Motor neuron (in vitro differentiated cells): Measurements from ENCODE around the gene CDK8. TPM values are rescaled to one million over a fixed set of nuclear protein-coding genes. Genes with fewer than 3 reads are reported as not detected.
"Not testable (repeated sequence)": the region's sequence is repeated elsewhere in the genome, so short reads cannot be mapped to it uniquely, and the experiment has no call there.

Experiments used
- ATAC-seq, 8 experiments: fragments of 200-7000 bp; cut with Tn5 transposase; replicated peaks in 6 of 8; 2 replicates each; pipeline ENCODE4 v1.8.0; 2021; ENCODE audit warnings: mild to moderate bottlenecking in 8 of 8, moderate library complexity in 8 of 8
- H3K27ac ChIP-seq, 2 donors: fragments of 250-450 bp; sonication (Bioruptor Pico); 2 replicates each; pipeline ENCODE4 v1.9.0; 2021; ENCODE audit warnings: antibody characterized with exemption in 2 of 2, mild to moderate bottlenecking in 2 of 2, moderate library complexity in 1 of 2
- H3K4me1 ChIP-seq, 2 donors: fragments of 250-450 bp; sonication (Bioruptor Pico); replicated peaks in 1 of 2; 2 replicates each; pipeline ENCODE4 v1.6.1; 2021; ENCODE audit warnings: antibody characterized with exemption in 2 of 2, mild to moderate bottlenecking in 2 of 2, moderate library complexity in 1 of 2
- H3K4me3 ChIP-seq, 5 donors: fragments of 250-450 bp; sonication (Bioruptor Pico); 2 replicates each; pipeline ENCODE4 v1.9.0; 2021; ENCODE audit warnings: antibody characterized with exemption in 5 of 5, mild to moderate bottlenecking in 5 of 5, moderate library complexity in 4 of 5
- WGBS, 10 experiments: fragments of 450-650 bp; shearing (Covaris generic); methylation state at CpG; one replicate each; pipeline ENCODE4 v1.0.0; 2022; 5-methylcytosine and 5-hydroxymethylcytosine counted together
- in situ Hi-C, 9 experiments: fragments of 400-800 bp; cut with MboI; loops; one replicate each; pipeline ENCODE4 v1.15.0; 2021; ENCODE audit warnings: low sequenced_read_pairs in 9 of 9, low pct_unique_long_range_greater_than_20kb in 2 of 9; ENCODE audit not compliant: unreplicated experiment in 9 of 9
- total RNA-seq, 8 experiments: library from RNA; unstranded; fragments of 300-600 nt; gene quantifications; 2 replicates each; pipeline versions ENCODE4 v1.2.3 to v1.2.4, GENCODE V29; 2022

CDK8 gene
- total RNA-seq, 8 experiments from 2014 or later: 14.0 to 35.0 (median 28.1) TPM

- no peak overlapping the region for H3K27ac ChIP-seq
- no peaks in the 10 kb centered on the region for H3K4me1 ChIP-seq
- no peak for ATAC-seq
These were observed 25.8 kb upstream of the CDK8 start for GRCh38 chr13:26228096-26228495.

DNA sequence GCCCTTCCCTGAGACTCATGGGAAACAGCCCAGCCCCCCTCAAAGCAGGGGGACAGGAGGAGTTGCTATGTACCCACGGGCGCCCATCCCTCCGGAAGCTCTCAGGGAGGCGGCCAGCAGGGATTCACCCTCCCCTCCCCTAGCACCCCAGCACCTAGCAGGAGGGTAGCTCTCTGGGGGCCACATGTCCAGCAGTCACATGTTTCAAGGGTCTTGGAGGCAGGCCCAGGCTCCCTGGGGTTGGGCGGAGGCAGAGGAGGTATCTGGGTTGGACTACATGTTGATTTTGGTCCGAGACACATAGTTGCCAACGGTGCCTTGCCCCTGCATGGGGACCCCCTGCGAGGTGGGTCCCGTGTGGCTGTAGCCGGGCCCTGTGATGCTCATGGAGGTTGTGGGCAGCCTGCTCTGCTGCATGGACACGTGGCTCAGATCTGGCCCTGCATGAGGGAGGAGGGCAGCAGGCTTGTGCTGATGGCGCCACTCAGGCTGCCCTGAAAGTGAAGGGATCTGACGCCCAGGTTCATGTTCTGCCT is 24.8 kb upstream of the CDK8 start:
- in situ Hi-C loops: no loop called here
- 68 to 100% (median 85%) methylated on average over 1 to 5 of the region's 13 CpGs; no CpG with 5 or more reads in 6 of the 10 experiments for WGBS, 10 experiments
- H3K27ac ChIP-seq: no peak overlapping the region
- no peak overlapping the region for H3K4me3 ChIP-seq
- H3K4me1 ChIP-seq: no peaks in the 10 kb centered on the region
- ATAC-seq: no peak

More at GRCh38 chr13:26228096-26228495, 25.8 kb upstream of the CDK8 start:
- no CpG with 5 or more reads among the region's 2 CpGs for WGBS, 10 experiments
- H3K4me3 ChIP-seq: no peak overlapping the region
- in situ Hi-C loops: no loop called here

DNA sequence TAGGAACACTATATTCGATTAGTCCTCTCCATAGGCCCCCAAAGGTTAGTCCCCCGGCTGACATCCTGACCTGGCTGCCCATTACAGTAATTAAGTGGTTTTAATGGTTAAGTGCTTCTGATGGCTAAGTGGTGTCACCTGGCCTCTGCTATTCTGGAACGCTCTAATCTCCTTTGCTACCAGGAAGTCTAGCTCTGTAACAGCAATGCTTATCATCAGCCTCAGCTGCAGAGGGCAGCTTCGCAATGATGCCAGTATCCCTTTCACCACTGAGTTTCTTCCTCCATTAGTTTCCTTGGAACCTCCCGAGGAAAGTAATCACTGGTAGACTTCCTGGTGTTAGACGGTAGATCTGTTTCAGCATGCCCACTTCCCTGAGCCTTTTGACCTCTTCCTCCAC is 23.2 kb upstream of the CDK8 start:
- in situ Hi-C loops: no loop called here
- no peak overlapping the region for H3K27ac ChIP-seq
- H3K4me1 ChIP-seq: no peaks in the 10 kb centered on the region
- no peak overlapping the region for H3K4me3 ChIP-seq
- 12 to 100% (median 74%) methylated on average over 2 to 6 of the region's 6 CpGs; no CpG with 5 or more reads in 1 of the 10 experiments for WGBS, 10 experiments
- peak in 1 of 8 experiments; percentile 66 for ATAC-seq

GRCh38 chr13:26236296-26236695 is 17.6 kb upstream of the CDK8 start:
- in situ Hi-C loops: no loop called here
- WGBS, 10 experiments: 31 to 67% (median 40%) methylated on average over 1 of the region's 1 CpG; no CpG with 5 or more reads in 5 of the 10 experiments
- ATAC-seq: no peak
- no peak overlapping the region for H3K4me3 ChIP-seq
- no peak overlapping the region for H3K27ac ChIP-seq
- no peaks in the 10 kb centered on the region for H3K4me1 ChIP-seq

DNA sequence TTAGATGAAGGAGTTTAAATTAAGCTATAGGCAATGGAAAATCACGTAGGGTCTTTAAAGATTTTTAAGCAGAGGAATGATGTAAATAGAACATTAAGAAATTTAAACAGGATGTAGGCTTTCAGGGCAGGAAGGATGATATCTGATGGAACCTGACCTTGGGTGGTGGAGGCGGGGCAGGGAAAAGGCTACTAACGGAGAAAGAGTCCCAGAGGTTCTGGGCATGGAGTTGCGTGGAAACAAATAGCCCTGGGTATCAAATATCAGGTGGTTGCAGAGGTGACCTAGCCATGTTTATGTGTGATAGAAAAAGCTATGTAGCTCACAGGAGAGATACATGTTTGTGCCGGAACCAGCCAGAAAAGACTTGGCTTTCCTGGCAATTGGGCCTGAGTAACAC is 7.8 kb upstream of the CDK8 start:
- no peaks in the 10 kb centered on the region for H3K4me1 ChIP-seq
- no peak for ATAC-seq
- H3K27ac ChIP-seq: no peak overlapping the region
- WGBS, 10 experiments: 55 to 95% (median 90%) methylated on average over 2 to 5 of the region's 5 CpGs; no CpG with 5 or more reads in 1 of the 10 experiments
- H3K4me3 ChIP-seq: no peak overlapping the region
- in situ Hi-C loops: no loop called here

- H3K4me1 ChIP-seq: no peaks in the 10 kb centered on the region
- no peak for ATAC-seq
- no peak overlapping the region for H3K4me3 ChIP-seq
- 0 to 100% (median 60%) methylated on average over 1 to 2 of the region's 2 CpGs; no CpG with 5 or more reads in 1 of the 10 experiments for WGBS, 10 experiments
- no peak overlapping the region for H3K27ac ChIP-seq
- in situ Hi-C loops: no loop called here
These were observed 6.9 kb upstream of the CDK8 start for GRCh38 chr13:26247011-26247410.

DNA sequence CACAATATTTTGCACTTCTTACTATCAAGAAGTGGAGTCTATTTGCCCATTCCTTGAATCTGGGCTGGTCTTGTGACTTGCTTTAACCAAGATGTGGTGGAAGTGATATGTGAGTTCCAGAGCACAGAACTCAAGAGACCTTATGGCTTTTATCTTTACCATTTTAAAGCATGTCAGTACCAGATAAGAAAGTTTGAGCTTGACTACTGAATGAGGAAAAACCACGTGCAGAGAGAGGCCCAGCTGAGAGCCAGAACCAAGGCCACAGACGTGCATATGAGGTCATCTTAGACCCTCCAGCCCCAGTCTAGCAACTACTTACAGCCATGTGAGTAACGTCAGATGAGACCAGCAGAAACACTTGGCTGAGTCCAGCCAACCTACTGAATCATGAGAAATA is 6.3 kb upstream of the CDK8 start:
- Histone ChIP-seq H3K27ac (no peak overlapping the region), H3K4me3 (no peak overlapping the region), H3K4me1 (no peaks in the 10 kb centered on the region)
- in situ Hi-C loops: no loop called here
- ATAC-seq: peak in 1 of 8 experiments; percentile 27
- WGBS, 10 experiments: 0 to 60% (median 29%) methylated on average over 1 of the region's 3 CpGs; no CpG with 5 or more reads in 5 of the 10 experiments

DNA sequence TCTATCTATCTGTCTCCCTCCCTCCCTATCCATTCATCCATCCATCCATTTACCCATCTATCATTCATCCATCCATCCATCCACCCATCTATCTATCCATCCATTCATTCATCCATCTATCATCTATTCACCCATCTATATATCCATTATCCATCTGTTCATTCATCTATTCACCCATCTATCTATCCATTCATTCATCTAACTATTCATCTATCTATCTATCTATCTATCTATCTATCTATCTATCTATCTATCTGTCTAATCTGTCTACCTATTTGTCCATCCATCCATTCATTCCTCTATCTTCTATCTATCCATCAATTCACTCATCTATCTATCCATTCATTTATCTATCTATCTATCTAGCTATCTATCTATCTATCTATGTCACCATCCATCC is 4.4 kb upstream of the CDK8 start:
- H3K27ac ChIP-seq: no peak overlapping the region
- no peak for ATAC-seq
- H3K4me1 ChIP-seq: no peaks in the 10 kb centered on the region
- no peak overlapping the region for H3K4me3 ChIP-seq
- in situ Hi-C loops: no loop called here

GRCh38 chr13:26252006-26252405 is 1.9 kb upstream of the CDK8 start:
- WGBS, 10 experiments: 0 to 100% (median 57%) methylated on average over 1 to 3 of the region's 4 CpGs; no CpG with 5 or more reads in 1 of the 10 experiments
- H3K4me3 ChIP-seq, H3K27ac ChIP-seq, in situ Hi-C loops, H3K4me1 ChIP-seq, ATAC-seq: not testable (repeated sequence)

- Histone ChIP-seq H3K4me1 (peaks cover 2 to 15% of the 10 kb centered on the region in 2 donors), H3K4me3 (peak overlapping the region; percentile 72 to 100 (median 92)), H3K27ac (peak overlapping the region; percentile 99 to 100)
- WGBS, 10 experiments: 33 to 80% (median 66%) methylated on average over 1 to 8 of the region's 9 CpGs; no CpG with 5 or more reads in 2 of the 10 experiments
- in situ Hi-C loops: no loop called here
- ATAC-seq: no peak
These were observed 605 bp upstream of the CDK8 start for GRCh38 chr13:26253262-26253786.

- peaks cover 2 to 15% of the 10 kb centered on the region in 2 donors for H3K4me1 ChIP-seq
- H3K4me3 ChIP-seq: peak overlapping the region; percentile 72 to 100 (median 92)
- in situ Hi-C loops: no loop called here
- 0 to 4% (median 0%) methylated on average over 1 to 9 of the region's 35 CpGs for WGBS, 10 experiments
- ATAC-seq: peak; percentile 43 to 62 (median 52)
- peak overlapping the region; percentile 99 to 100 for H3K27ac ChIP-seq
These were observed 718 bp downstream of the CDK8 start for GRCh38 chr13:26254583-26255111.

GRCh38 chr13:26255115-26255514 is 1.2 kb downstream of the CDK8 start:
- in situ Hi-C loops: no loop called here
- 0 to 3% (median 1%) methylated on average over 4 to 6 of the region's 7 CpGs for WGBS, 10 experiments
- Histone ChIP-seq H3K4me1 (peaks cover 5 to 15% of the 10 kb centered on the region in 2 donors), H3K4me3 (peak overlapping the region; percentile 72 to 100 (median 92)), H3K27ac (no peak overlapping the region)
- peak in 1 of 8 experiments; percentile 0 for ATAC-seq

DNA sequence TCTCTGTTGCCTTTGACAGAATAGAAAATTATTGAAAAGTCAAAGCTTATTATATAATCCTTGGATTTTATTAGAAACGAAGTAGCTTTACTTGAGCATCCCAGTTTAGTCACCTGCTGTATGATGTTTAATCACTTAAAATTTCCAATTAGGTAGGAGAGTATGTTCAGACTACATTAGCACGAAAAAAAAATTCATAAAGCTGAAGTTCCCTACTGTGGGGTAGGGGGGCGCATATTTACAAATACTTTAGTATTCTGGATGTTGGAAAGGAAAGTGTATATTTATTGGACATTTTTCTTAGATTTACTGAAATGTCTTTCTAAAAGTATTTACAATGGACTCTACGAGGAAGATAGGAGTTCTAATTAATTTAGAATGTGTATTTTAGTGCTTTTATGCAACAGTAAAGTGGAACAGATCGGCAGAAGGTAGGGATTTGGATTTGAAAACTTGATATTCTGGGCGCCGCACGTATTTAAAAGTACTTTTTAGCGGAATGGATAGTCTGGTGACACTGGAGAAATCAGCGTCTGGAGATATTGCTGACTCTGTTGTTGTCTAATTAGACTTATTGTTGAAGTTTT is 1.9 kb downstream of the CDK8 start:
- in situ Hi-C loops: no loop called here
- no peak for ATAC-seq
- H3K4me3 ChIP-seq: peak overlapping the region; percentile 72 to 100 (median 92)
- WGBS, 10 experiments: 3 to 64% (median 21%) methylated on average over 5 to 10 of the region's 10 CpGs
- H3K27ac ChIP-seq: no peak overlapping the region
- H3K4me1 ChIP-seq: peaks cover 5 to 15% of the 10 kb centered on the region in 2 donors
